Upper lobe of right lung (tissue), 1 donor: ENCODE measurements around the gene SLAMF1. TPM values are rescaled to one million over a fixed set of nuclear protein-coding genes. Genes with fewer than 3 reads are reported as not detected.

ENCODE experiments used
- ATAC-seq: fragments of 200-7000 bp; cut with Tn5 transposase; one replicate; pipeline ENCODE4 v1.9.1; 2020; ENCODE audit warnings: mild to moderate bottlenecking, moderate library complexity
- DNase-seq: peaks from one replicate; pipeline ENCODE4 v3.0.0-alpha.2; 2020
- H3K27ac ChIP-seq: fragments of 200-600 bp; one replicate; pipeline ENCODE4 v1.8.0; 2022
- H3K27me3 ChIP-seq: fragments of 200-600 bp; one replicate; pipeline ENCODE4 v1.8.0; 2022; ENCODE audit warnings: mild to moderate bottlenecking
- H3K36me3 ChIP-seq: fragments of 200-600 bp; one replicate; pipeline ENCODE4 v1.8.0; 2022
- H3K4me1 ChIP-seq: fragments of 200-600 bp; one replicate; pipeline ENCODE4 v1.8.0; 2022
- H3K4me3 ChIP-seq: fragments of 200-600 bp; one replicate; pipeline ENCODE4 v1.8.0; 2022; ENCODE audit warnings: mild to moderate bottlenecking
- H3K9me3 ChIP-seq: fragments of 200-600 bp; one replicate; pipeline ENCODE4 v1.8.0; 2022
- intact Hi-C: fragments of 100-400 bp; cut with DNase I; formaldehyde crosslinking; loops from one replicate; pipeline ENCODE4 v1.11.0; 2022
- total RNA-seq: library from RNA; stranded (reverse); fragmentation: NEBNext Ultra II Directional; extraction: Animal tissue kit (Norgen Biotek cat#: 25700); gene quantifications from one replicate; pipeline ENCODE4 v1.2.1, GENCODE V29; 2021
- TF ChIP-seq, protein P1 (sequence below): fragments of 200-600 bp; IDR thresholded peaks from one replicate; pipeline ENCODE4 v1.8.0; 2022; ENCODE audit warnings: antibody characterized with exemption
- donor health status: DM: no; HTN: yes; CAD: no; lungs with severe emphysema.

The SLAMF1 gene
- total RNA-seq, 1 donor from 2014 or later, result 1.6 TPM

DNA sequence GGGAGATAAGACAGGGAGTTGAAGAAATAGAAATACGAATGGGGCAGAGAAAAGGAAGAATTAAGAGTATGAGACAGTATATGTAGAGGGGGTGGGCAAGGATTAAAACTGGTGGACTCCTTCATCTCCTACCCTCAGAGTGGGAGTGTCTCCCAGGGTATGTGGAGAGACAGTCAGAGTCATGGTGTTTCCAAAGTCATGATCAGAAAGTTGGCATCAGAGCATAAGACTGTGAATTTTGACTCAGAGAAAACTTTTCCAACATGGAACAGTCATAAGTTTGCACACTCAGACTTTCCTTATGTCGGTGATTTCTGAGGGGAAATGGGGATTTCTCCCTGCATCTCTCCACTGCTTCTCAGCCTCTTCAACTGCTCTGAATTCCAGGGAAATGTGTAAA, 70.0 kb downstream of the SLAMF1 start:
- no peak overlapping the region for H3K27ac ChIP-seq

DNA sequence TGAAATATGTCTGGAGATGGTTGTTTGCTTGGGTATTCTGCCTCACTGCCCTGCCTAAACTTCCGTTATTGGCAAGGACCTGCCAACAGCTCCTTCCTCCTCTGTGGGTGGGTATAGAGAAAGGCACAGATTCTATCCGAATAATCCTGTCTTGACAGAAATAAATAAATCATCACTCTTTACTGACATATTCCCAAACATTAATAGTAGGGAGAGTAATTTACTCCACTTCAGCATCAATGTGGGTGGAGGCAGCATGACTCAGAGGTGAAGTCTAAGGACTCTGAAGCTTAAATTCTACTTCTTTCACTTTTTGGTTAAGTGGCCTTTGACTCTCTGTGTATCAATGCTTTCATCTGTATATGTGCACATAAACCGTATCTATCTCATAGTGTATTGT, 70.5 kb downstream of the SLAMF1 start:
- DNase-seq, result no peak
- intact Hi-C loops, result no loop called here
- Histone ChIP-seq H3K4me1 (peaks cover 10% of the 10 kb centered on the region), H3K4me3 (peak overlapping the region; percentile 43), H3K27ac (no peak overlapping the region), H3K27me3 (no peaks in the 10 kb centered on the region), H3K9me3 (no peaks in the 10 kb centered on the region), H3K36me3 (no peaks in the 10 kb centered on the region)
- peak; percentile 32 for ATAC-seq
- TF ChIP-seq, protein P1, sequence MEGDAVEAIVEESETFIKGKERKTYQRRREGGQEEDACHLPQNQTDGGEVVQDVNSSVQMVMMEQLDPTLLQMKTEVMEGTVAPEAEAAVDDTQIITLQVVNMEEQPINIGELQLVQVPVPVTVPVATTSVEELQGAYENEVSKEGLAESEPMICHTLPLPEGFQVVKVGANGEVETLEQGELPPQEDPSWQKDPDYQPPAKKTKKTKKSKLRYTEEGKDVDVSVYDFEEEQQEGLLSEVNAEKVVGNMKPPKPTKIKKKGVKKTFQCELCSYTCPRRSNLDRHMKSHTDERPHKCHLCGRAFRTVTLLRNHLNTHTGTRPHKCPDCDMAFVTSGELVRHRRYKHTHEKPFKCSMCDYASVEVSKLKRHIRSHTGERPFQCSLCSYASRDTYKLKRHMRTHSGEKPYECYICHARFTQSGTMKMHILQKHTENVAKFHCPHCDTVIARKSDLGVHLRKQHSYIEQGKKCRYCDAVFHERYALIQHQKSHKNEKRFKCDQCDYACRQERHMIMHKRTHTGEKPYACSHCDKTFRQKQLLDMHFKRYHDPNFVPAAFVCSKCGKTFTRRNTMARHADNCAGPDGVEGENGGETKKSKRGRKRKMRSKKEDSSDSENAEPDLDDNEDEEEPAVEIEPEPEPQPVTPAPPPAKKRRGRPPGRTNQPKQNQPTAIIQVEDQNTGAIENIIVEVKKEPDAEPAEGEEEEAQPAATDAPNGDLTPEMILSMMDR, result no peak

More for the DNA sequence above, 70.0 kb downstream of the SLAMF1 start:
- peak overlapping the region; percentile 43 for H3K4me3 ChIP-seq
- H3K9me3 ChIP-seq, result no peaks in the 10 kb centered on the region
- DNase-seq (no peak), ATAC-seq (no peak)
- peaks cover 10% of the 10 kb centered on the region for H3K4me1 ChIP-seq
- H3K36me3 ChIP-seq, result no peaks in the 10 kb centered on the region
- intact Hi-C loops, result no loop called here
- TF ChIP-seq, protein P1, result no peak
- no peaks in the 10 kb centered on the region for H3K27me3 ChIP-seq

DNA sequence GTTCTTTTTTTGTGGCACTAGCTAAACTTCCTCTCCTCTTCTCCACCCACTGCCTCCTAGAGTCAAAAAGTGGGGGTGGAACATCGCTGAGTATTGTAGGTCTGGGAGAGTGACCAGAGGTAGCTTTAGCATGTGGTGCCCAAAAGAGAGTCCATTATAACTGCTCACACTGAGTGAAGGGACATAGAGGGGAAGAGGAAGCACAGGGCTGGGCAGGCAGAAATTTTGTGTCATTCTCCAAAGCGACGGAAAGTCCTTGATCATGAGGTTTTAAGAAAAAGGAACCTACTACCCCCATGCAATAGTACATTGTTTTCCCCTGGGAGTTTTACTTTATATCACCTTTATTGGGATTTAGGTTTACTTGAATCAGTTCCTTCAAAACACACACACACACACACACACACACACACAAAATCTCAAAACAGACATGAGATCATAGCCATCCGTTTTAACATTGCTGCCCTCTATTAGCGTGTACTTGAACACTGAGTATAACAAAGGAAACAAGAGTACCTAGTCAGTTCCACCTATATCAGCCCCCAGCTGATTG, 71.7 kb downstream of the SLAMF1 start:
- H3K27ac ChIP-seq, result peak overlapping the region; percentile 75

DNA sequence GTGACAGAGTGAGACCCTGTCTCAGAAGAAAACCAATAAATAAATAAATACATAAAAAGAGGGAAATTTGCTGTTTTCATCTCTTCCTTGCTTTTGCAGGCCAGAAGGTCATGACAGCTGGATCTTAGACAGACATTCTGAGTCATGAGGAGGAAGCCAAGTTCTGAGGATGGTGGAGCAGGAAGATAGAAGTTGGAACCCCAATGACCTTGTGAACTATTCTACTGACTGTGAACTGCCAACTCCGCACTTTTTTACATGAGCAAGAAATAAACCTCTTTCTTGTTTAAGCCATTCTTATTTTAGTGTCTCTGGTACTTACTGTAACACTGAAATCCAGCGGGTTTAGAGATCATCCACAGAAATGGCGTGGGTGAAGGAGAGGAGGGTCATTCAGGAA, 76.0 kb downstream of the SLAMF1 start:
- H3K9me3 ChIP-seq, result no peaks in the 10 kb centered on the region
- H3K4me3 ChIP-seq, result no peak overlapping the region
- peak; percentile 32 for ATAC-seq
- no peaks in the 10 kb centered on the region for H3K27me3 ChIP-seq
- no peak for DNase-seq
- peaks cover 18% of the 10 kb centered on the region for H3K4me1 ChIP-seq
- intact Hi-C loops, result no loop called here
- TF ChIP-seq, protein P1, result no peak
- no peak overlapping the region for H3K27ac ChIP-seq
- no peaks in the 10 kb centered on the region for H3K36me3 ChIP-seq

More for the DNA sequence above, 71.7 kb downstream of the SLAMF1 start:
- H3K9me3 ChIP-seq, result no peaks in the 10 kb centered on the region
- intact Hi-C loops, result no loop called here
- no peaks in the 10 kb centered on the region for H3K36me3 ChIP-seq
- TF ChIP-seq, protein P1, result no peak
- H3K4me1 ChIP-seq, result peaks cover 16% of the 10 kb centered on the region
- ATAC-seq (peak; percentile 93), DNase-seq (no peak)
- H3K4me3 ChIP-seq, result no peak overlapping the region
- no peaks in the 10 kb centered on the region for H3K27me3 ChIP-seq

DNA sequence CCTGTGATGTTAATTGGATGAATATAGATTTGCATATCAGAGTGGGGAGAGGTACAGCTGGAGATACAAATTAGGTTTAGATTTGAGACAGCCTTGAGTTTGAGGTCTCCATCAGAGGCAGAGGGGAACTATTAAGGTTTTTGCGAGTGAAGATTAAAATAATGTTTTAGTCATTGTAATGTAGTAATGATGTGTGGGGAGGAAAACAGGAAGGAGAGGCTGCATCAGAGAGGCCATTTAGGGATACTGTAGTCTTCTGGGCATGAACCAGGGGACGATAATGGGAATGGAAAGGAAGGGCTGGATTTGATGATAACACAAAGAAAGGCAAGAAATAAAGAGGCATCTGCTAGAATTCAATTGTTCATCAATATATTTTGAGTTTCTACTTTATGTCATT, 77.0 kb downstream of the SLAMF1 start:
- intact Hi-C loops, result no loop called here
- H3K27me3 ChIP-seq, result no peaks in the 10 kb centered on the region
- DNase-seq, result no peak
- ATAC-seq, result peak; percentile 32
- H3K27ac ChIP-seq, result no peak overlapping the region
- H3K9me3 ChIP-seq, result no peaks in the 10 kb centered on the region
- TF ChIP-seq, protein P1, result no peak
- H3K4me3 ChIP-seq, result no peak overlapping the region
- H3K4me1 ChIP-seq, result peaks cover 16% of the 10 kb centered on the region
- no peaks in the 10 kb centered on the region for H3K36me3 ChIP-seq
